Measurements from ENCODE around the gene WWOX. TPM values are rescaled to one million over a fixed set of nuclear protein-coding genes. Genes with fewer than 3 reads are reported as not detected.

Gene WWOX
- total and polyA plus RNA-seq, 2 of the 13 experiments (the other 11 are each of a cell fraction or from before 2014, with no cell fraction given), result 9.1 to 37.4 TPM

GRCh38 chr16:79076047-79076767 is 976.8 kb downstream of the WWOX start:
- Histone ChIP-seq H3K4me1 (ENCODE audit: insufficient read depth, low read length) (peaks cover 9% of the 10 kb centered on the region), H4K20me1 (ENCODE audit: insufficient read depth, low read length) (no peaks in the 10 kb centered on the region), H3K79me2 (ENCODE audit: insufficient read depth, low read length) (no peaks in the 10 kb centered on the region), H3K4me3 (replicated peaks in 1 of 3; ENCODE audit: insufficient read depth in 1 of 3, low read depth in 2 of 3, low read length in 3 of 3) (no peak overlapping the region), H3K36me3 (replicated peaks in 1 of 2; ENCODE audit: control insufficient read depth in 1 of 2, insufficient read depth in 2 of 2, low read length in 2 of 2) (no peaks in the 10 kb centered on the region), H3K4me2 (ENCODE audit: low read depth, low read length) (no peak overlapping the region), H3K9me3 (ENCODE audit: low read length) (no peaks in the 10 kb centered on the region), H2AFZ (ENCODE audit: low read length) (no peak overlapping the region), H3K27me3 (ENCODE audit: control insufficient read depth in 1 of 2, insufficient read depth in 2 of 2, low read length in 2 of 2) (no peaks in the 10 kb centered on the region), H3K27ac (ENCODE audit: extremely low read length, insufficient read depth, low read length) (no peak overlapping the region), H3K9ac (ENCODE audit: insufficient read depth, low read depth, low read length) (no peak overlapping the region)
- ChIA-PET POLR2A (no interaction called here), CTCF (ENCODE audit: low intra/inter-chr PET ratio, low total read pairs) (no interaction called here)
- intact Hi-C loops (cut with micrococcal nuclease; ENCODE audit: unreplicated experiment) (no loop called here), in situ Hi-C loops (cut with HindIII; ENCODE audit: extremely low pct_ligation_motif_present, low pct_unique_long_range_greater_than_20kb) (no loop called here)
- no peak for DNase-seq (ENCODE audit: low spot score)
- no TSS peak for BruUV-seq (replicated peaks)
- FAIRE-seq, result no peak
- no peak for ATAC-seq
- 70% methylated on average over 12 of the region's 12 CpGs for WGBS (ENCODE audit: low lambda C conversion rate)
- TF ChIP-seq TEAD3 (CRISPR knock-in tag; optimal IDR thresholded peaks at IDR 0.05; ENCODE audit: borderline replicate concordance) (no peak), STAG1 (CRISPR knock-in tag; IDR thresholded peaks at IDR 0.05) (no peak), HDAC2 (CRISPR knock-in tag; IDR thresholded peaks at IDR 0.05) (no peak), HNRNPH1 (optimal IDR thresholded peaks at IDR 0.05; ENCODE audit: low read depth, low read length) (no peak), ATF6 (CRISPR knock-in tag; conservative IDR thresholded peaks at IDR 0.05) (no peak), ASH2L (IDR thresholded peaks at IDR 0.05; ENCODE audit: insufficient read length, low read depth, low read length) (no peak), PHF5A (CRISPR knock-in tag; IDR thresholded peaks at IDR 0.05; ENCODE audit: low read depth, unreplicated experiment) (no peak), ERF (CRISPR knock-in tag; IDR thresholded peaks at IDR 0.05) (no peak), ZNF589 (CRISPR knock-in tag; conservative IDR thresholded peaks at IDR 0.05) (no peak), FOXA3 (CRISPR knock-in tag; IDR thresholded peaks at IDR 0.05) (no peak), ZNF777 (CRISPR knock-in tag; IDR thresholded peaks at IDR 0.05) (no peak), SUZ12 (IDR thresholded peaks at IDR 0.05; ENCODE audit: low read depth, low read length) (no peak), HMG20B (CRISPR knock-in tag; conservative IDR thresholded peaks at IDR 0.05) (no peak), SMAD9 (CRISPR knock-in tag; IDR thresholded peaks at IDR 0.05) (no peak), GATA4 (IDR thresholded peaks at IDR 0.05; ENCODE audit: borderline replicate concordance, low read depth) (no peak), CAMTA2 (CRISPR knock-in tag; IDR thresholded peaks at IDR 0.05; ENCODE audit: borderline replicate concordance) (no peak), ZNF20 (CRISPR knock-in tag; IDR thresholded peaks at IDR 0.05) (no peak), BCL3 (CRISPR knock-in tag; IDR thresholded peaks at IDR 0.05) (no peak), MEF2D (CRISPR knock-in tag; IDR thresholded peaks at IDR 0.05) (no peak)
